ENCODE measurements around the gene ZBTB18.

The ZBTB18 gene

DNA sequence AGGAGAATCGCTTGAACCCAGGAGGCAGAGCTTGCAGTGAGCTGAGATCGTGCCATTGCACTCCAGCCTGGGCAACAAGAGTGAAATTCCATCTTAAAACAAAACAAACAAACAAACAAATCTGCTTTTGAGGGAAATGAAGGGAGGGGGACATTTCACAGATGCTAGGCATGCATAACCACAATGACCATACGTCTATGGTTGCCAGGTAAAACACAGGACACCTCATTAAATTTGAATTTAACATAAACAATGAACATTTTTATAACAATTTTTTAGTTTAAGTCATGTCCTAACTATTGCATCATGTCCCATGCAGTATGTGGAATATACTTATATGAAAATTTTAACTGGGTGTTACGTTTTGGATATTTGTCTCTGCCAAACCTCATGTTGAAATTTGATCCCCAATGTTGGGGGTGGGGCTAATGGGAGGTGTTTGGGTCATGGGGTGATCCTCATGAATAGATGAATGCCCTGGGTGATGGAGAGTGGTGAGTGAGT is 31.0 kb upstream of the ZBTB18 start:
- Histone ChIP-seq H3K27me3 (ENCODE audit: insufficient read depth, low read length) (no peaks in the 10 kb centered on the region), H3K9me2 (ENCODE audit: low read depth, low read length) (no peaks in the 10 kb centered on the region), H3K4me3 (ENCODE audit: low read depth, low read length, poor library complexity, severe bottlenecking) (no peak overlapping the region), H3K9ac (ENCODE audit: low read length) (no peak overlapping the region), H3K27ac (ENCODE audit: low read depth, low read length, poor library complexity, severe bottlenecking) (no peak overlapping the region), H3K36me3 (ENCODE audit: insufficient read depth, low read length) (no peaks in the 10 kb centered on the region), H3F3A (ENCODE audit: insufficient read depth, low read length) (no peaks in the 10 kb centered on the region), H2AFZ (ENCODE audit: low read length) (no peak overlapping the region), H4K20me1 (ENCODE audit: insufficient read depth, low read length) (no peaks in the 10 kb centered on the region), H3K4me2 (ENCODE audit: low read length) (no peak overlapping the region), H3K4me1 (ENCODE audit: insufficient read depth, low read length, severe bottlenecking) (no peaks in the 10 kb centered on the region), H3K9me3 (ENCODE audit: low read length) (no peaks in the 10 kb centered on the region), H3K79me2 (ENCODE audit: insufficient read depth, low read length) (no peaks in the 10 kb centered on the region)
- TF ChIP-seq, protein P1, sequence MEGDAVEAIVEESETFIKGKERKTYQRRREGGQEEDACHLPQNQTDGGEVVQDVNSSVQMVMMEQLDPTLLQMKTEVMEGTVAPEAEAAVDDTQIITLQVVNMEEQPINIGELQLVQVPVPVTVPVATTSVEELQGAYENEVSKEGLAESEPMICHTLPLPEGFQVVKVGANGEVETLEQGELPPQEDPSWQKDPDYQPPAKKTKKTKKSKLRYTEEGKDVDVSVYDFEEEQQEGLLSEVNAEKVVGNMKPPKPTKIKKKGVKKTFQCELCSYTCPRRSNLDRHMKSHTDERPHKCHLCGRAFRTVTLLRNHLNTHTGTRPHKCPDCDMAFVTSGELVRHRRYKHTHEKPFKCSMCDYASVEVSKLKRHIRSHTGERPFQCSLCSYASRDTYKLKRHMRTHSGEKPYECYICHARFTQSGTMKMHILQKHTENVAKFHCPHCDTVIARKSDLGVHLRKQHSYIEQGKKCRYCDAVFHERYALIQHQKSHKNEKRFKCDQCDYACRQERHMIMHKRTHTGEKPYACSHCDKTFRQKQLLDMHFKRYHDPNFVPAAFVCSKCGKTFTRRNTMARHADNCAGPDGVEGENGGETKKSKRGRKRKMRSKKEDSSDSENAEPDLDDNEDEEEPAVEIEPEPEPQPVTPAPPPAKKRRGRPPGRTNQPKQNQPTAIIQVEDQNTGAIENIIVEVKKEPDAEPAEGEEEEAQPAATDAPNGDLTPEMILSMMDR (IDR thresholded peaks at IDR 0.05; ENCODE audit: low read length) = no peak
- TF ChIP-seq EZH2 (IDR thresholded peaks at IDR 0.05; ENCODE audit: borderline replicate concordance, low read length) = no peak

DNA sequence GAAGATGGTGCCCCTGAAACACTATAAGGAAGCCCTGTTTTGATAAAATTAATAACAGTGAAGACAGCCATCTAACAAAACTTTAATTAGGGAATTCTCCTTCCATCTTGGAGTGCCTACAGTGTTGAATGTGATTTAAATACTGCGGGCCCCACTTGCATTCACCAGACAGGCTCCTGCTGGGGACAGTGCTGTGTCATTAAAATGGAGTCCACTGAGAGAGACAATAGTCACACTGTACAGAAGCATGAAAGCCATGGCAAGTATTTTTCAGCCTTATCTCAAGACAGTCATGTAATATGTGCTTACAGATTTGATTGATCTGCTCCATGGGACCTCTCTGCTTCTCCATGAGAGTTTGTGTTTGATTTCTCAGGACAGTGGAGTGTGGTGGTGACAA is 29.7 kb upstream of the ZBTB18 start:
- no peaks in the 10 kb centered on the region for H3K79me2 ChIP-seq (ENCODE audit: insufficient read depth, low read length)
- H3K9ac ChIP-seq (ENCODE audit: low read length) = no peak overlapping the region
- no peak overlapping the region for H3K4me3 ChIP-seq (ENCODE audit: low read depth, low read length, poor library complexity, severe bottlenecking)
- no peak overlapping the region for H2AFZ ChIP-seq (ENCODE audit: low read length)
- H3K27ac ChIP-seq (ENCODE audit: low read depth, low read length, poor library complexity, severe bottlenecking) = no peak overlapping the region
- H3K4me1 ChIP-seq (ENCODE audit: insufficient read depth, low read length, severe bottlenecking) = no peaks in the 10 kb centered on the region
- no peaks in the 10 kb centered on the region for H3F3A ChIP-seq (ENCODE audit: insufficient read depth, low read length)
- H3K27me3 ChIP-seq (ENCODE audit: insufficient read depth, low read length) = no peaks in the 10 kb centered on the region
- H3K4me2 ChIP-seq (ENCODE audit: low read length) = no peak overlapping the region
- no peaks in the 10 kb centered on the region for H3K9me2 ChIP-seq (ENCODE audit: low read depth, low read length)
- H4K20me1 ChIP-seq (ENCODE audit: insufficient read depth, low read length) = no peaks in the 10 kb centered on the region
- H3K9me3 ChIP-seq (ENCODE audit: low read length) = no peaks in the 10 kb centered on the region
- H3K36me3 ChIP-seq (ENCODE audit: insufficient read depth, low read length) = no peaks in the 10 kb centered on the region
- TF ChIP-seq EZH2 (IDR thresholded peaks at IDR 0.05; ENCODE audit: borderline replicate concordance, low read length) = no peak
- TF ChIP-seq, protein P1 (IDR thresholded peaks at IDR 0.05; ENCODE audit: low read length) = no peak

DNA sequence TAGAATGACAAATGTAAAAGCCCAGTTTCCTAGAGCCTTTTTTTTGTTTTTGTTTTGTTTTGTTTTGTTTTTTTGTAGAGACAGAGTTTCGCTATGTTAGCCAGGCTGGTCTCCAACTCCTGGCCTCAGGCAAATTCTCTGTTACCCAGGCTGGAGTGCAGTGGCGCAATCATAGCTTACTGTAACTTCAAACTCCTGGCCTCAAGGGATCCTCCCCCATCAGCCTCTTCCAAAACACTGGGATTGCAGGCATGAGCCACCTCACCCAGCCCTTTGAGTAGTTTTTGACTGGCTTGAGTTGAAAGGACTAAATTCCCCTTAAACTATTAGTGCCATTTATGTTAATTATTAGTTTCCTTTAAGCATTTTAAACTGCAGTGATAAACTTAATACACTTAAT is 28.8 kb upstream of the ZBTB18 start:
- TF ChIP-seq, protein P1 (IDR thresholded peaks at IDR 0.05; ENCODE audit: low read length) = no peak
- TF ChIP-seq EZH2 (IDR thresholded peaks at IDR 0.05; ENCODE audit: borderline replicate concordance, low read length) = no peak
- no peaks in the 10 kb centered on the region for H3K4me1 ChIP-seq (ENCODE audit: insufficient read depth, low read length, severe bottlenecking)
- H2AFZ ChIP-seq (ENCODE audit: low read length) = no peak overlapping the region
- no peak overlapping the region for H3K27ac ChIP-seq (ENCODE audit: low read depth, low read length, poor library complexity, severe bottlenecking)
- no peaks in the 10 kb centered on the region for H3F3A ChIP-seq (ENCODE audit: insufficient read depth, low read length)
- H3K9me2 ChIP-seq (ENCODE audit: low read depth, low read length) = no peaks in the 10 kb centered on the region
- H3K4me2 ChIP-seq (ENCODE audit: low read length) = no peak overlapping the region
- no peaks in the 10 kb centered on the region for H4K20me1 ChIP-seq (ENCODE audit: insufficient read depth, low read length)
- no peaks in the 10 kb centered on the region for H3K79me2 ChIP-seq (ENCODE audit: insufficient read depth, low read length)
- H3K9me3 ChIP-seq (ENCODE audit: low read length) = no peaks in the 10 kb centered on the region
- no peak overlapping the region for H3K9ac ChIP-seq (ENCODE audit: low read length)
- no peak overlapping the region for H3K4me3 ChIP-seq (ENCODE audit: low read depth, low read length, poor library complexity, severe bottlenecking)
- H3K27me3 ChIP-seq (ENCODE audit: insufficient read depth, low read length) = no peaks in the 10 kb centered on the region
- no peaks in the 10 kb centered on the region for H3K36me3 ChIP-seq (ENCODE audit: insufficient read depth, low read length)

Data from OCI-LY1 (cell line).